Measurements from ENCODE around the gene GNAO1. TPM values are rescaled to one million over a fixed set of nuclear protein-coding genes. Genes with fewer than 3 reads are reported as not detected.

GNAO1 gene
- total and polyA plus RNA-seq, 9 of the 15 experiments (the other 6 are each of a cell fraction or from before 2014, with no cell fraction given): 0.07 to 0.42 (median 0.08) TPM; not detected in 5

DNA sequence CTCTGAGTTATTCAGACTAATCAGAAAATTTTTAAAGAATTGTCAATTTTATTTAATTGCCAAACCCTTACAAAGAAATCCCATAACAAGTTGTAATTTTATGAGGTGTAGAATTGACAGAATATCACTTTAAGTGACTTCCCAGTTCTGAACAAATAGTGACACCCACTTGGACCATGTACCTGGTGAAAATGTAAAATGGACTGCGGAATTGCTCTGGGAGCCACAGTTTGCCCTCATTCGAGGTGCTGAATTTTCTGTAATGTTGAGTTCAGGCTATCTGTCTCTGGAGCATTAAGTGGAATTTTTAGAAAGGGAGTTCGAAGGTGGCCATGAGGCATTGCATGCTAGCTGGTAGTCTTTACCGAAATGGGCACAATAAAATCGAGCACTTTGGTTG is 5.1 kb downstream of the GNAO1 start:
- Histone ChIP-seq H2AFZ (ENCODE audit: low read depth, low read length) (no peak overlapping the region), H3K4me1 (replicated peaks in 1 of 2; ENCODE audit: control insufficient read depth in 2 of 2, insufficient read depth in 2 of 2, low read length in 2 of 2) (peaks cover 0 to 12% of the 10 kb centered on the region in 2 experiments; a peak in 2 of 5 replicates), H3K36me3 (ENCODE audit: control insufficient read depth, insufficient read depth, low read length) (no peaks in the 10 kb centered on the region), H3K27ac (ENCODE audit: extremely low read depth, low read depth, low read length) (no peak overlapping the region), H3K4me3 (no peak overlapping the region), H3K27me3 (ENCODE audit: control insufficient read depth in 2 of 2, insufficient read depth in 2 of 2, low read length in 2 of 2) (peaks cover 25 to 31% of the 10 kb centered on the region in 2 experiments), H4K20me1 (replicated peaks; ENCODE audit: control insufficient read depth, insufficient read depth, low read length) (0 out of 2 replicates have a peak, but pooled peaks cover 5% of the 10 kb centered on the region), H3K9me3 (replicated peaks; ENCODE audit: control insufficient read depth, insufficient read depth, low read depth, low read length) (no peaks in the 10 kb centered on the region), H3K4me2 (ENCODE audit: insufficient read depth, low read length) (no peak overlapping the region), H3K9me1 (ENCODE audit: control insufficient read depth, insufficient read depth, low read length) (no peaks in the 10 kb centered on the region), H3K79me2 (ENCODE audit: control insufficient read depth, insufficient read depth, low read length) (no peaks in the 10 kb centered on the region), H3K9ac (ENCODE audit: insufficient read depth in 1 of 2, low read depth in 2 of 2, low read length in 2 of 2) (no peak overlapping the region)
- WGBS (ENCODE audit: insufficient coverage, low coverage, missing lambda C conversion rate): 3% methylated on average over 5 of the region's 5 CpGs
- no peak for FAIRE-seq
- BruUV-seq (replicated peaks): no TSS peak
- CTCF ChIA-PET (ENCODE audit: low intra/inter-chr PET ratio): no interaction called here
- DNase-seq (ENCODE audit: extremely low read depth in 1 of 4, low spot score in 3 of 4): no peak
- TF ChIP-seq SIX5 (IDR thresholded peaks at IDR 0.05; ENCODE audit: borderline replicate concordance in 1 of 2, insufficient read depth in 1 of 2, low read depth in 1 of 2, low read length in 2 of 2) (no peak), MTA2 (IDR thresholded peaks at IDR 0.05; ENCODE audit: low read depth) (no peak), PHB (CRISPR knock-in tag; IDR thresholded peaks at IDR 0.05) (no peak), MCM2 (IDR thresholded peaks at IDR 0.05; ENCODE audit: low read depth) (no peak), FIP1L1 (IDR thresholded peaks at IDR 0.05; ENCODE audit: low read depth, low read length, poor library complexity, severe bottlenecking) (no peak), BMI1 (IDR thresholded peaks at IDR 0.05; ENCODE audit: low read length) (no peak)
- TF ChIP-seq, protein P1, sequence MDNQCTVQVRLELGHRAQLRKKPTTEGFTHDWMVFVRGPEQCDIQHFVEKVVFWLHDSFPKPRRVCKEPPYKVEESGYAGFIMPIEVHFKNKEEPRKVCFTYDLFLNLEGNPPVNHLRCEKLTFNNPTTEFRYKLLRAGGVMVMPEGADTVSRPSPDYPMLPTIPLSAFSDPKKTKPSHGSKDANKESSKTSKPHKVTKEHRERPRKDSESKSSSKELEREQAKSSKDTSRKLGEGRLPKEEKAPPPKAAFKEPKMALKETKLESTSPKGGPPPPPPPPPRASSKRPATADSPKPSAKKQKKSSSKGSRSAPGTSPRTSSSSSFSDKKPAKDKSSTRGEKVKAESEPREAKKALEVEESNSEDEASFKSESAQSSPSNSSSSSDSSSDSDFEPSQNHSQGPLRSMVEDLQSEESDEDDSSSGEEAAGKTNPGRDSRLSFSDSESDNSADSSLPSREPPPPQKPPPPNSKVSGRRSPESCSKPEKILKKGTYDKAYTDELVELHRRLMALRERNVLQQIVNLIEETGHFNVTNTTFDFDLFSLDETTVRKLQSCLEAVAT (IDR thresholded peaks at IDR 0.05): no peak
- intact Hi-C loops (cut with micrococcal nuclease) (no loop called here), in situ Hi-C loops (cut with MboI) (no loop called here)
- ATAC-seq: no peak
- POLR2A ChIA-PET: no interaction called here
